ENCODE data around the gene BTBD9.

Gene BTBD9

DNA sequence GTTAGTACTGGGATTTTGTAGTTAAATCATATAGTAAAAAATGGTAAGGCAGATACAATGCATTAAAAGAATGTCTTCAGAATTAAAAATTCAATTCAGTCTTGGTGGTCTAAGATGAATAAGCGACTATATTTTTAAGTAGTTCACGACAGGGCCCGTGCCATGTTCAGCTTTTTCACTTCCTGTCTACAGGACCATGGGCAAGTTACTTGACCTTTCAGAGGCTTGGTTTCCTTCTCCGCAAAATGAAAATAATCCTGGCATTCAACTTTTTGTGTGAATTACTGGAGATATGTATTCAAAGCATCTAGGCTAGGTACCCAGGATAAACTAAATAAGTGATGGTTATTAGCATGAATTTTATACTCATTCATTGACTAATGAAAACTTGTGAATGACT is 216.0 kb downstream of the BTBD9 start:
- no peak for DNase-seq

DNA sequence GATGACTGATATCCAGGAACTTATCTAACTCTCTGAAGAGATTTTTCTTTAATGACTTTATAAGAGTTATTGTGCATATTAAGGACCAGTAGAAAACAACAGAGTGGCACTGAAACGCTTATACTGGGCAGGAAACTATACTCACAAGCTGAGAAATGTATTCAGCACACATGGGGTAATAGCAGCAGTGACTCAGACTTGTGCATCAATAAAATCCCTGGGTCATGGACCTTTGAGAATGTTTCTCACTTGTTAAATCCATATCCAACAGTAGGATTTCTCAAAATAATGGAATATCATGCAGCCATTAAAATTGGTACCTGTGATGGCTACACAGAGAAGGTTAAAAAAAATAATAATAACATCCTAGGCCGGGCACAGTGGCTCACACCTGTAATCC is 219.5 kb downstream of the BTBD9 start:
- no peak for DNase-seq

DNA sequence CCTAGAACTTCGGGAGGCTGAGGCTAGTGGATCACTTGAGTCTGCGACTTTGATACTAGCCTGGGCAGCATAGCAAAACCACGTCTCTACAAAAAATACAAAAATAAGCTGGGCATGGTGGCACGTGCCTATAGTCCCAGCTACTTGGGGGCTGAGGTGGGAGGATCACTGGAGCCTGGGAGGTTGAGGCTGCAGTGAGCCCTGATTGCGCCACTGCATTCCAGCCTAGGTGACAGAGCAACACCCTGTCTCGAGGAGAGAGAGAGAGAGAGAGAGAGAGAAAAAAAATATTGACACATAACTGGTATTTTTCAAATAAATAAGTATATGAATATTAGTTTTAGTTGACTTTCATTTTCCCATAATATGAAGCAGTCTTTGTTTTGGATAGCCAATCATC is 222.2 kb downstream of the BTBD9 start:
- no peak for DNase-seq

DNA sequence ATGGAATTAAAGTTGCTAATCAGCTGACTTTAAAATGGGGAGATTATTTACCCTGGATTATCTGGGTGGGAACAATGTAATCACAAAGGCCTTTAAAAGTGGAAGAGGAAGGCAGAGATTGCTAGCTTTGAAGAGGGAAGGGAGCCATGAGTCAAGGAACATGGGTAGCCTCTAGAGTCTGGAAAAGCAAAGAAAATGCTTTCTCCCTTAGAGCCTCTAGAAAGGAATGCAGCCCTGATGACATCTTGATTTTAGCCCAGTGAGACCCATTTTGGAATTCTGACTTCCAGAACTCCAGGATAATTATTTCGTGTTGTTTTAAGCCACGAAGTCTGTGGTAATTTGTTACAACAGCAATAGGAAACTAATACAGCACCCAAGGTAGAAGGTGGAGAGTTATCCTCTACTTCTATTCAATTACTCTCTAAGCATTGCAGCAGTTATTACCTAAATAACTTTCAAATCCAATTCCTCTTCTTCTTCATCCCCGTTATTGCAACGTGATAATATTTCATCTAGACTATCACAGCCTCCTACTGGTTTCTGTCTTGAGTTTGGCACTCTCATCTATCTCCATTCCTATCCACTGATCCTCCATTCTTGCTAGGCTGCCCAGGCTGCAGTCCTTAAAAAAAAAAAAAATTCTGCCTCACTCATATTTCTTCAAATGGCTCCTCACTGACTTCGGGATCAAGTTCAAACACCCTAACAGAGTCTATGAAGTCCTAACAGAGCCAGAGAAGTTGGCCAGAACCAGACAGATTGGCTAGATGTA is 224.3 kb downstream of the BTBD9 start:
- no peak for DNase-seq

DNA sequence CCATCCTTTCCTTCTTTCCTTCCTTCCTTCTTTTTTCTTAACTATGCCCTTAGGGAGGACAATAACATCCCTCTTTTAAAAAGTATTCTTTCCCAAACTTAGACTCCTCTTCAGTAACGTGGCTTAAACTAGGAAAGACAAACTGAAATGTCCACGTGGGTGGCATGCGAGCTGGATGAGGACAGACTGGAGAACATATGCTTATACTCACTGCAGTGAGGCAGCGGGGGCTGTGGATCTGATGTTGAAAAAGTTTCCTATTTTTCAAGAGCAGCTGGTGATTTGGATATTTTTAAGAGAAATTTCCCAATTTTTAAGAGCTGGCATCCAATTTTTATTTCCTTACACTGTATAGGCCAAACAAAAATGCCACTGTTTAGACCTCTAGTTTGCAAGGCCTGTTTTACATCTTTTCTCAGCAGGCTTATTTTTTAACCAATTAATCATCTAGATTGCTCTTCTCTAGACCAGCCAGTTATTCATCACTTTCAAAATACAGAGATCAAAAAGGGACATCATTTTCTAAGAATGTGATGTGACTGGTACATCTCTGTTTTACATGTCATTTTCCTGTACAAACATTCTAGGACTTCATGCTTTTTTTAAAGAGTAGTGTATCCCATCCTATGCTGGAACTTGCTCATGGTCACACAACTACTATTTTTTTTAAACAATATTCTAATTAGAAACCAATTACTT is 226.5 kb downstream of the BTBD9 start:
- no peak for DNase-seq

DNA sequence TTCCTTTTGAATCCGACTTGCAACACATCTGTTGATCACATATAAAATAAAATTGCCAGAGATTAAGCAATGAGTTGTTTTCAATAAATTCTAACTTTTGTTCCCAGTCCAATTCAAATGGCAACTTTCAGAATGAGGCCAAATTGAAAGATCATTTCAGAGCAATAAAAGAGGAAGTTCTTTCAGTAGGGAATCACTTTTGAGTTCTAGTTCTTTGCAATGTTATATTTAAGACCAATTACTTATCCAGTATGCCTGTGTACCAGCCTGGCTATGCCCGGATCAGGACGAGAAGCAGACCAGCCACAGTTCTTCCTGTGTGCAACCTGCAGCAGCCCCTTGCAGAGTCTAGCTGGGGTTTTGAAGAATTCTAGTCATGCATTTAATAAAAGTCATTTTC is 232.5 kb downstream of the BTBD9 start:
- DNase-seq, result no peak

DNA sequence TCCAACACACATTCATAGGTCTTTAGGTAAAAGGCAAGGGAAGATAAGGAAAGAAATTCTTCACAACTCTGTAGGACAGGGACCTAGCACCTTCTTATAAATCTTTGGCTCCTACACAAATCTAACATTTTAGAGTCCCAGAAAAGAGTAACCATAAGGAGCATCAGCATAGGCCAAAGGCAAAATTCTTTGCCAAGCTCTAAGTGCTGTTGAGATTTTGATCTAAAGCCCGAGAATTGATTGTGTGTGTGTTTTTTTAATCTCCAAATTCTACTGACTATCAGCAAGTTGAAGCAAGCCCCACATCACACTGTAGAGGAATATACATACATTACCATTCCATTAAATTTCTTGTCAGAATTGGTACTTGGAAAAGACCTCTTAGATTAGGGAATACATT is 233.6 kb downstream of the BTBD9 start:
- no peak for DNase-seq

DNA sequence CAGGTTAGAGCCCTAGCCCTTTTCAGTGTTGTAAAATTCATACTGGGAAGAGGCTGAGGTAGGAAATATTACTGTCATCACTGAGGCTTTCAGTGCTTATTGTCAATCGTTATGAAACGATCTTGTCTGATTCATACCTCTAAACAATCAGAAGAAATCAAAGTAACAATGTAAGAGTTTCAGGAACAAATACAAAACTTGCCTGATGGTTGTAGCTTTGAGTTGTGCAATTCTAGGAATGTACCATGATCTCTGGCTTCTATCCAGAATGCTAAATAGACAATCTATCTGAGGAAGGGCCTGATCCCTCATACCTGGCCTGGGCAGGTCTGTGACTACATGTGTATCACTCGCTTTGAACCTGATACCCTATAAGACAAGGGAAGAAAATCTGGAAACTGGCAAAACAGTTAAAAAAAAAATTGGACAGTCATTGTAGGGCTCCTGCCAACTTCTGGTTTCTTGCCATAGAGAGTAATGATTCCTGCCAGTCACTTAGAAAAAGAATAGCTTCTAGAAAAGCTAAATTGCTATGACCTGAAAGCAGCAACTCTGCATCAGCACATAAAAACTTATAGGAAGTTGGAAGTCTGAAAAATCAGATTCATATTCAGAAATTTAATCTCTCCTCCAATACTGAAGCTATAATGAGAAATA is 234.7 kb downstream of the BTBD9 start:
- DNase-seq, result no peak

DNA sequence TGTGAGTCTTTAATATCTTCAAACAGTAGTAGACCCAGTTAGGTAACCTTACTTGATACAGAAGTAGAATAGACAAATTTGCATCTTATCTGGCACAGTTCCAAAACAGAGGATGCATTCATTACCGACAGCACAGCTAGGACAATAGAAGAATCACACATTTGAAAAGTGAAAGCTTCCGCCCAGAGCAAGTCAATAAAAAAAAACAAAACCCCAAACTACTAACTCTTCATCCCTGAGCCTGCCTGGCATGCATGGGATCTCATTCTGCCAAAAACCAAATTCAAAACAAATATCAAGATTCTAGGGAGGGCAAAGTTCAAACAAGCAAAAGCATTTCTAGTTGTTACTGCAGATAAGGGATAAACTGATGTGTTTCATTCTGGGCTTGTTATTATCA is 235.4 kb downstream of the BTBD9 start:
- DNase-seq, result no peak

DNA sequence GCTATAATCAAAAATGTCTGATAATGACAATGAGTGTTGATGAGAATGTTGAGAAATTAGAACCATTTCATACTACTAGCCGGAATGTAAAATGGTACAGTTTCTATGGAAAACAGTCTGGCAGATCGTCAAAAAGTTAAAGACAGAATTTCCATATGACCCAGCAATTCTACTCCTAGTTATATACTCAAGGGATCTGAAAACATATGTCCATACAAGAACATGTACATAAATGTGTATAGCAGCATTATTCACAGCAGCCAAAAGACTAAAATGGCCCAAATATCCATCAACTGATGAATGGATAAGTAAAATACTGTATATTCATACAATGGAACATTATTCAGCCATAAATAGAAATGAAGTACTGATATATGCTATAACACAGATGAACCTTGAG is 236.2 kb downstream of the BTBD9 start:
- no peak for DNase-seq

DNA sequence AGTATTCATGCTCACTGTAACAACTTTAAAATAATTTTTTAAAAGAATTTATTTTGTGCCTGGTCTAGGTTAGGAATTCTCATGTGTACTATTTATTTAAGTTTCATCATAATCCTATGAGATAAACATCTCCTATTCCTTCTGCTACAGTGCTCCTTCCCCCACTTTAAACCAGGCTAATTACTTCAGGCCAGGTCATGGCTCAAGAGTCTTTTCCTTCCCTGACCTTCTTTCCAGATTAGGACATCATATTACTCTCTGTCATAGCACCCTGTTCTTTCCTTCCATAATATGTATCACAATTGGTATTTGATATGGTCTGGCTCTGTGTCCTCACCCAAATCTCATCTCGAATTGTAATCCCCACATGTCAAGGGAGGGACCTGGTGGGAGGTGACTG is 239.0 kb downstream of the BTBD9 start:
- no peak for DNase-seq

DNA sequence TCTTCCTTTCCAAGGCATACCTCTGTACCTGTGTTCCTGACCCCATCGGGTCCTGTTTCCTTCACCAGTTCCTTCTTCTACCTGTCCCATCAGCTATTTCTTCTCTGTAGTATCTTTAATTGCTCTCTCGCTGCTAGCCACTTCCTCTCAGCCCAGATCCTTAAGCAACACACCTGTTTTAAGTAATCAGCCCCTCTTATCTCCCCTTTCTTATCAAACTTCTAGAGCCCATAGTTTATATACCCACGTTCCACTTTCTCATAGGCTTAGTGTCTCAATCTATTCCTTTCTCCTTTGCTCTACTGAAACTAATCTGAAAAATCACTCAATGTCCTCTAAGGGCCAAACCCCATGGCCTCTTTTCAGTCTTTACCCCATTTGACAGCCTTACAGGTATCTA is 239.6 kb downstream of the BTBD9 start:
- DNase-seq, result no peak

DNA sequence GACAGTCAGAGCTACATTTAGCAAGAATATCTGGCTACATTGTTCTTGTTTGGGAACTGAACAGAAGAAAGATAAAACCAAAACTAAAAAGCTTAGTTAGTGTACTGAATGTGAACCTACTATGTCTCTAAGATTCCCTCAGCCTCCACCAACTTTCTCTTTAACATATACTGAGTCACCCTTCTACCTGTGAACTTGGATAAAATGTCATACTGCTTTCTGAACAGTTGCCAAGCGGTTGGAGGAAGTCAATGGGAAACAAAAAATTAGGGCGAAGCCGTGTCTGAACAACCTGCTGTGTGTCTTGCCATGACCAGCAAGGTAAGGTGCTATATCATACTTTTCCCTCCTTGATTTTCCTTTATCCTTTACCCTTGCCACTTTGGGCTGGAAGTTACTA is 243.5 kb downstream of the BTBD9 start:
- no peak for DNase-seq

DNA sequence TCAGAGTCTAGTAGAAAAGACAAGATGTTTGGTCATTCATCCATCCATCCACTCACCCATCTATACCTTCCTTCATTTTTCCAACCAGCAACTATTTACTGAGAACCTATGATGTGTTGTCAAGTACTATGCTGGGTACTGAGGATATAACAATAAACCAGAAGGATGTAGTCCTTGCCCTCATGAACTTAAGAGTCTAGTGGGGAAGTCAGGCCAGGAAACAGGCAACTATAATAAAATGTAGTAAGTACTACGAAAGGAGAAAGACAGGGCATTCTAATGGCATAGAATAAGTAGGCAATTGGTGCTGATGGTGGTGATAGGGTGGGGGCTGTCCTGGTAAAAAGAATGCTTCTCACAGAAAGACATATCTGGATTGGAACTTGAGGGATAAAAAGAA is 245.7 kb downstream of the BTBD9 start:
- no peak for DNase-seq

DNA sequence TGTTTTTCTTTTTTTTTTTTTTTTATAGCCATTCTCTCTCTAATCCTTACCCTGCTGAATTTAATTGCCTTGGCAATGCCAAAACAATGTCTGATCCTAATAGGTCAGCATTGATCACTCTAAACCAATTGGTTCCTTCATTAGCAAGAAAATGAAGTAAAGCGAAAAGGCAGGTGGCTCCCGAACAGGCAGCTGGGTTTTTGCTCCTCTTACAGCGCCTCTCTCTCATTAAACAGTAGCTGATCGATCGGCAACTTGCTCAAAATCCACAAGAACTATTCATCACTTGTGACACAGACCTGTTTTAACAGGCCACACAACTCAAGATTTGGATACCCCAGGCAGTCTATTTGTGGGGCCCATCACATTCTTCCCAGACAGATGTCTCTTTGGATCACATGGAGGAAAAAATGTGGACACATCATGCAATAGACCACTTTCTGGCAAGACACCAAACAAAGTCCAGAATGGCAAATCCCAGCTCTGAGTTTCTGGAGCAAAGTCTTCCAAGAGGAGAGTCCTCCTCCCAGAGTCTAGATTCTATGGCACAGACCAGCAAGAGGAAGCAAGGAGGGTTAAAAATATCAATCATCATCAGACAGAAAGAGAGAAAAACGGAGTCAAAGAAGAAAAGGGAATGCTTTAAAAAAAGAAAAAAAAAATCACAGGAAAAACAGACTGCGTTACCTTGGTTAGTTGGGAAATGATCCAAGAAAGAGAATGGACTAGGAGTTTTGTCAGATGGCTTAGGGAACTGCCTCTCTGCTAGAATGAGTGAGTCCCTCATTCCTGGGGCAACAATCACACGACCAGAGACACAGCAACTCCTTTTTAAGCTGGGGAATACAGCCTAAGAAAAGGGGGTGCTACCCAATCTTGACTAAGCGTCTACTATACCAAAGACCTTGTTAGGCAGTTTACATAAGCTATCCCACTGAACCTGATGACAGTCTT is 247.8 kb downstream of the BTBD9 start:
- DNase-seq, result no peak

DNA sequence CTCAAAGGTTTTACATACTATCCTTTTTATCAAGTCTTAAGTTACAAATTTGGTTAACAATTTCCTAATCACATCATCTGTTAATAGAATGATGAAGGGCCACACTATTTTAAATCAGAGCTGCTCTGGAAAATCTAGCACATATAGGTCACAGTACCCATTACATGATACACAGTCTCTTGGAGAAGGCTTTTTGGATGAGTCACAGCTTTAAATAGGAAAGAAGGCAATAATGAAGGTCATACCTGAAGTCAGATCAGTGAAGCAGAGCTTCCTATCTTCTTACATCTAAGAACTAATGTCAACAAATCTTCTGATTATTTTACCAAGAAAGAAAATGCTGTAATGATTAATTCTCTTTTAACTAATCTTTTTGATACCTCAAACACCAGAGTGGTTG is 248.5 kb downstream of the BTBD9 start:
- no peak for DNase-seq

DNA sequence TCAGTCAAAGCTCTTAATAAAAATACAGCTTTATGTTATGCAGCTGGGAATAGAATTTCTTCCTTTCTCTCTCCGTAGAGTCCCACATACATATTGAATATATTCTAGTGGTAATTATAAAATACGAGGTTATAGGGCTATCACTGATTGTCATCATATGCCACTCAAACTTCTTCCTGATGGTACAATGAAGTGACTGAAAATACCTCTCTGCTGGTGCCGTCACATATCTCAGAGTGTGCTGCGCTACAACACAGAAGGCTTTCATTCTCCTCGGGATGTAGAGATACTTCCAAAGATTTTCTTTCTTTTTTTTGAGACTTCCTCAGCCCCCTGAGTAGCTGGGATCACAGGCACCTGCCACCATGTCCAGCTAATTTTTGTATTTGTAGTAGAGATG is 249.9 kb downstream of the BTBD9 start:
- no peak for DNase-seq

DNA sequence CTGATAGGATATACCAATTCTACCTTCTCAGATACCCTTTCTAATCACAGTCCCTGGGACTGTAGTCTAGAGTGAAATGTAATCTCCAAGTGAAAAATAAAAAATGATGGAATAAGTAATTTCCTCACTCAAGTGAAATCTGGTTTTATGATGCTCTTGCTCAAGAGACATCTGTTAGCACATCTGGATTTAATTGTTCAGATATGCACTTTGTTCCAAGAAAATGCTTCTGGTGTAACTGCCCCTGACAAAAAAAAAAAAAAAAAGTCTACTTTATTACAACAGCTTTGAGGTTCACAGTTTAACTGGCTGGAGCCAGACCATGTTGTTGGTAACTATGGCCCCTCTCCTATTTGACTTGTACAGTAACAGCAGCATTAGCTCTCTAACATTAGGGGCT is 251.8 kb downstream of the BTBD9 start:
- no peak for DNase-seq

DNA sequence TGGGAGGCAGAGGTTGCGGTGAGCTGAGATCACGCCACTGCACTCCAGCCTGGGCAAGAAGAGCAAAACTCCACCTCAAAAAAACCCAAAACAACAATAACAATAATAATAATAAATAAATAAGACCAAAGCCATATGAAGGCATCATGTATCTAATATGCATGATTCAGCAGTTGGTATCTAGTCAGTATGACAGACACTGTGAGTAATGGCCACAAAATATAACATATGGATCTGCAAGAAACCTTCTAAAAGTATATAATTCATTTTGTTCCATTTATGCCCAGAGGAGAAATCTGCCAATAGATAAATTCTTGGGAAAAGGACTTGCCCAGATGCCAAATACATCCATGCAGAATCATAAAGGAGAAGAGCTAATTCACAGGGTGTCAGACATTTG is 252.3 kb downstream of the BTBD9 start:
- no peak for DNase-seq

DNA sequence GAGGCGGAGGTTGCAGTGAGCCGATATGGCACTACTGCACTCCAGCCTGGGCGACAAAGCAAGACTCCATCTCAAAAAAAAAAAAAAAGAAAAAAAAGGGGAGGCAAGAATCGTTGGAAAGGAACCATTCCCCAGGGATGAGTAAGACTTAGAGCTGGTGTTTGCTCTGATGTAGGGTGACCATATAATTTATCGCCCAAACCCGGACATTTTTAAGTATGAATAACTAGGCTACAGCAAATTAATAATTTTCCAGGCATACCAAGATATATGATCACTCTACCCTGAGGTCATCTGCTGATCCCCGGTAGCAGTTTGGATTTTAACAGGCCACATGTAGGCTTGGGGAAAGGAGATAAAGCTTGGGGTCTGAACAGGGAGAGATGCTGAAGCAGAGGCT is 260.9 kb downstream of the BTBD9 start:
- no peak for DNase-seq

DNA sequence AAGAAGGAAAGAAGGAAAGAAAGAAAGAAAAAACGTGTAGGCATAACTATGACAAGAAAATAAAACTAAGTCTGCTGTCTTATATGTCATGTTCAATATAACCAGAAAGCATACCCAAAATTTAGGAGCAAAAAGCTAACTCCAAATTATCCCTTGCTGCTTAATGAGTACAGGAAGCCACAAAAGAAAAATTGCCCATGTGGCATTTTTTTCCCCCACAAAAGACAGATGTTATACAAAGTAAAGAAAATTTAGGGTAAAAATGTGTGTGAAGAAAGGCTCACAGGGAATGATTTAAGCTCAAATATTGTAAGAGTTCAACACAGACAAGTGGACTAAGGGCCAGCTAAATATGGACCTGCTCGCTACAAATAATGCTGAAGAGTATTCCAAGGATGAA is 263.8 kb downstream of the BTBD9 start:
- no peak for DNase-seq

DNA sequence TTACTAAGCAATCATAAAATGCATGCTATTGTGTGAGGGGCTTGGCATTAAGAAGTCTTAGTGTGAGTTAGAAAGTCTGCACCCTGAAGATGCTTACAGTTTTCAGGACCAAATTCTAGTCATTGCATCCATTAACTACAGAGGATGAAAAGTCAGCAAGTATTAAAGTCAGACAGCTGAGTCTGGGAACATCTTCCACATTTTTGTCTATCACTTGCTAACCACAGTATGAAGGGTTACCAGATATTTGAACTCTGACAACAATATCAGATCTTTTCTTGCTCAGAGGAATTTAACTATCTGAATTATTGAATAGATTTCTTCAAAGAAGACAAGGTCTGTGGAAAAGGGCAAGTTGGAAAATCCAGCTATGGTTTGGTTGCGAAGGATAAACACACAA is 264.4 kb downstream of the BTBD9 start:
- DNase-seq, result no peak

DNA sequence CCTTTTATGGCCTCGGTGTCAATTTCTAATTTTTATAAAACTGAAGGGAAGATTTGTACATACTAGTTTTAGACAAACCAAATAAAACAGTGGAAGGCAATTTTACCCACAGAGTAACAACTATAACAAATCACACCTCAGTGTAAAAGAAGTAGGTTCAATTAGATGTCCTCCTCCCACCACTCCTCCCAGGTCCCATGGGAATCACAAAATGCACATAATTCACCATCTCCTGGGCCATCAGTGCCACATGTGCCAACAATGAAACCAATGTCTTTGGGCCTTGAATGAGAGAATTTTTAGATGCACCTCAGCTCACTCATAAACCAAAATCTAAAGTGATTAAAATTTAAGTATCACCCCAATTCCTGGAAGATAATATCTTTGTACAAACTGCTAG is 267.8 kb downstream of the BTBD9 start:
- no peak for DNase-seq

Measured in SHP77 treated with DMSO at 0.1 percent for 48 hours (cell line).